Cardiac muscle cell (in vitro differentiated cells and primary cell): ENCODE measurements around the gene CA10. TPM values are rescaled to one million over a fixed set of nuclear protein-coding genes. Genes with fewer than 3 reads are reported as not detected.

ENCODE experiments used
- DNase-seq, 2 donors: peaks; one replicate each; pipeline versions ENCODE4 v3.0.0 to v3.0.0-alpha.2; 2010 to 2017; ENCODE audit warnings: low read depth in 1 of 2, low spot score in 1 of 2
- H3K27ac ChIP-seq: fragments of 200-600 bp; sonication (generic); 2 replicates; pipeline ENCODE4 v1.5.1; 2016
- H3K27me3 ChIP-seq: fragments of 200-600 bp; sonication (generic); 2 replicates; pipeline ENCODE4 v1.6.0; 2016; ENCODE audit warnings: control low read depth
- H3K36me3 ChIP-seq: fragments of 200-600 bp; sonication (generic); 2 replicates; pipeline ENCODE4 v1.5.1; 2016; ENCODE audit warnings: control low read depth
- H3K4me1 ChIP-seq: fragments of 200-600 bp; sonication (generic); 2 replicates; pipeline ENCODE4 v1.8.1; 2017; ENCODE audit warnings: low read depth, mild to moderate bottlenecking, mixed run types
- H3K4me3 ChIP-seq: fragments of 200-600 bp; sonication (generic); 2 replicates; pipeline ENCODE4 v1.5.1; 2016; ENCODE audit warnings: mild to moderate bottlenecking
- H3K9me3 ChIP-seq: fragments of 200-600 bp; sonication (generic); 2 replicates; pipeline ENCODE4 v1.5.1; 2017; ENCODE audit warnings: low read depth, mild to moderate bottlenecking, control low read depth
- polyA plus RNA-seq: library from polyadenylated mRNA; unstranded; fragments of >200 nt; fragmentation: Nextera tagmentation; extraction: Ambion mirVana; gene quantifications from 2 replicates; pipeline ENCODE4 v1.2.1, GENCODE V29; 2016
- total RNA-seq: library from RNA; depleted of rRNA; stranded (reverse); fragments of >200 nt; gene quantifications from 2 replicates; pipeline ENCODE4 v1.2.3, GENCODE V29; 2016
- TF ChIP-seq, protein P1 (sequence below): IDR thresholded peaks from 2 replicates; pipeline ENCODE4 v1.5.1; 2012; ENCODE audit warnings: low read depth, mild to moderate bottlenecking, low read length

CA10 gene
- total and polyA plus RNA-seq, 2 experiments from 2014 or later, result not detected

DNA sequence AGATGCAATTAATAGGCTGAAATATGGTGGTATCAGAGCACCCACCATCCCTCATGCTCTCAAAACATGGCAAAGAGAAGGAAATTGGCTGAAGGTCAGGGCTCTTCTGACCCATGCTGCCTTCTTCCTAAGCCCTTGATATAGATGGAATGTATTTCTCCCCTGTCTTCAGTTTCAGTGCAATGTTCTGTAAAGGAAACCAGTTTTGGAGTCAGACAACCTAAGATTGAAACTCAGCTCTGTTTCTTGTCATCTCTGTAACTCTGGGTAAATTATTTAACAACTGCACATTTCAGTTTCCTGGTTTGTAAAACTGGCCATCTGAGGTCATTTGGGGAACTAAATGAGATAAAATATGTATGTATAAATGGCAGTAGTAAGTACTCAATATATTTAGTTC, 243.9 kb downstream of the CA10 start:
- Histone ChIP-seq H3K36me3 (no peaks in the 10 kb centered on the region), H3K4me3 (no peak overlapping the region), H3K9me3 (no peaks in the 10 kb centered on the region), H3K27me3 (no peaks in the 10 kb centered on the region), H3K27ac (no peak overlapping the region), H3K4me1 (no peaks in the 10 kb centered on the region)
- TF ChIP-seq, protein P1, sequence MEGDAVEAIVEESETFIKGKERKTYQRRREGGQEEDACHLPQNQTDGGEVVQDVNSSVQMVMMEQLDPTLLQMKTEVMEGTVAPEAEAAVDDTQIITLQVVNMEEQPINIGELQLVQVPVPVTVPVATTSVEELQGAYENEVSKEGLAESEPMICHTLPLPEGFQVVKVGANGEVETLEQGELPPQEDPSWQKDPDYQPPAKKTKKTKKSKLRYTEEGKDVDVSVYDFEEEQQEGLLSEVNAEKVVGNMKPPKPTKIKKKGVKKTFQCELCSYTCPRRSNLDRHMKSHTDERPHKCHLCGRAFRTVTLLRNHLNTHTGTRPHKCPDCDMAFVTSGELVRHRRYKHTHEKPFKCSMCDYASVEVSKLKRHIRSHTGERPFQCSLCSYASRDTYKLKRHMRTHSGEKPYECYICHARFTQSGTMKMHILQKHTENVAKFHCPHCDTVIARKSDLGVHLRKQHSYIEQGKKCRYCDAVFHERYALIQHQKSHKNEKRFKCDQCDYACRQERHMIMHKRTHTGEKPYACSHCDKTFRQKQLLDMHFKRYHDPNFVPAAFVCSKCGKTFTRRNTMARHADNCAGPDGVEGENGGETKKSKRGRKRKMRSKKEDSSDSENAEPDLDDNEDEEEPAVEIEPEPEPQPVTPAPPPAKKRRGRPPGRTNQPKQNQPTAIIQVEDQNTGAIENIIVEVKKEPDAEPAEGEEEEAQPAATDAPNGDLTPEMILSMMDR, result no peak
- DNase-seq, result no peak

DNA sequence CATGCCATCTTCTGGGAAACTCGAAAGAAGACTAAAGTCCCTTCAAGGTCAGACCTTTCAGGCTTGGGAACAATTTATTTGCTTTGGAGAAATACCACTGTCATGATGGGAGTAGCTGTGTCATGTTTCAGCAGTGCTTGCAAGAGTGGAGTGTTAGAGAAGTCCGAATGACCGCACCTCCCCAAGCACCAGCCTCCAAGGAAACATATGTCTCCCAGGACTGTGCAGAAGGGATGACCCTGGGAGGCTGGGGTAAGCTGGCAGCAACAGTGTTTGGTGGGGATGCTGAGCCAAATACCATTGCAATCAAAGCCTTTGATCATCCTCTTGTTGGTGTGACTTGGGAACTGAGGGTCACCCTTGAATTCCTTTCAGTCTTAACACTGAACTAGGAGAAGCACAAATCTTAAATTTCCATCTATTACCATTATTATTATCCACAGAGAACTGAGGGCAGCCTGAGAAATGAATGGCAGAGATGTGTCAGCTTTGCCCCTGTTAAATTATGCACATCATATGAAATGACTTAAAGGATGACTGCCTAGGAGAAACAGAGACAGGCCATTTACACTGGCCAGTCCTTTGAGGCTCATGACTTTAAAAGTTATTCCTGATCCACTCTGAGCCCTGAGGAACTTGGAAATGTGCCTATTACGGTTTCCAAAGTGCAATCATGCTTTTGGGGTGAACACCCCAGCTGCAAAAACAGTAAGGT, 244.9 kb downstream of the CA10 start:
- Histone ChIP-seq H3K4me3 (no peak overlapping the region), H3K36me3 (no peaks in the 10 kb centered on the region), H3K9me3 (no peaks in the 10 kb centered on the region), H3K4me1 (no peaks in the 10 kb centered on the region), H3K27ac (no peak overlapping the region), H3K27me3 (no peaks in the 10 kb centered on the region)
- TF ChIP-seq, protein P1, result no peak
- DNase-seq, result no peak

DNA sequence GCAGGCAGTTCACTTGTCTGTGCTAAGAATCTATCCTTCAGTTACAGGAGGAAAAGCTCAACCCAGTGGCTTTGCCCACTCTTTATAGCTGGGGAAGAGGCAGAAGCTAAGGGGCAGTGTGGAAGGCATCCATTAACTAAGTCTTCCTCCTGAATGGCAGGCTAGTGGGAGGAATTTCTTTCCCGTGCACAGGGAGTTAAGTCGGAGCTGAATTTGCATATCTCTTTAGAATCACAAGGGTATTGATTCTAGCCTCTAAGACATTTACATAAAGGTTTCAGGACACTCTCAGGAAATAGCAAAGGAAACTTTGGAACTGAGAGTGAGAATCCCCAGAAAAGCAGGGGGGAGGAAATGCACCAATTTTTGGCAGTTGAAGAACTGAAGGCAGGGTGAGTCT, 245.6 kb downstream of the CA10 start:
- H3K4me3 ChIP-seq, result no peak overlapping the region
- DNase-seq, result no peak
- H3K36me3 ChIP-seq, result no peaks in the 10 kb centered on the region
- H3K27me3 ChIP-seq, result no peaks in the 10 kb centered on the region
- H3K9me3 ChIP-seq, result no peaks in the 10 kb centered on the region
- H3K27ac ChIP-seq, result no peak overlapping the region
- H3K4me1 ChIP-seq, result no peaks in the 10 kb centered on the region
- TF ChIP-seq, protein P1, result no peak

DNA sequence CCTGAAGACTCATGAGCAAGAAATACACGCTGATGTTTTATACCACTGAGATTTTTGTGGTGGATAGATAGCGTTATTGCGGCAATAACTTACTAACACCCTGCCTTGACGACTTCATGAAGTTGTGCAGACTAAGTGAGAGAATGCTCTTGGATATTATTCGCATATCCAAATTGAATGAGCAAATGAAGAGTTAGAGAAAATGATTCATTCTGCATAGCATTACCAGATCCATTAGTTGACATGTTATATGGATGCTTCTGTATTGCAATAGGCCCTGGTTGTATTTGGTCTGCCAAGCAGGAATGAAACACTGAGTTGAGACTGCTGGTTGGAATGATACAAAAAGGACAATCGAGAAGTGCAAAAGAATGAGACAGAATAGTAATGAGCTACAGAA, 247.3 kb downstream of the CA10 start:
- TF ChIP-seq, protein P1, result no peak
- H3K4me3 ChIP-seq, result no peak overlapping the region
- DNase-seq, result no peak
- no peaks in the 10 kb centered on the region for H3K36me3 ChIP-seq
- no peaks in the 10 kb centered on the region for H3K4me1 ChIP-seq
- H3K27me3 ChIP-seq, result no peaks in the 10 kb centered on the region
- no peak overlapping the region for H3K27ac ChIP-seq
- H3K9me3 ChIP-seq, result no peaks in the 10 kb centered on the region

DNA sequence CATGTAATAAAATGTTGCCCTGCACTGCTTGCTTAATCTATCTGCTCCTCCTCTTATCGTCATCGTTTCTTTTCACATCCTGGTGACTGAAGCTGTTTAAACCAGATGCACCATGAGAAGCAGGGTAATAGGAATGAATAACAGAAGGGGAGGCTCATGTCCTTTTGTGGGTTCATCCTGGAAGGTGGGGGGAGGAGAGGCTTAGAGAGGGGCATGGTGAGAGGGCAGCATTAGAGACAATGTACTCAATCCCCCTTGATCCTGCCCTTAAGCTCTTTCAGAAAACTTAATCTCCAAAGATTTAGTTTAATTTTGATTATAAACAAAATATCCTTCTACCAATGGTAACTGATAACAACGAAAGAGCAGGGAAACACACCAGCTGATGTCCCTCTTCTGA, 248.5 kb downstream of the CA10 start:
- H3K4me1 ChIP-seq, result no peaks in the 10 kb centered on the region
- H3K27me3 ChIP-seq, result no peaks in the 10 kb centered on the region
- no peaks in the 10 kb centered on the region for H3K9me3 ChIP-seq
- H3K4me3 ChIP-seq, result no peak overlapping the region
- no peak for DNase-seq
- H3K36me3 ChIP-seq, result no peaks in the 10 kb centered on the region
- H3K27ac ChIP-seq, result no peak overlapping the region
- TF ChIP-seq, protein P1, result no peak
